SK-N-SH treated with all-trans-retinoic acid at 6 μM for 48 hours (cell line): ENCODE data around the gene RAB7B.

Experiments used
- ATAC-seq: fragments of 200-7000 bp; cut with Tn5 transposase; 3 replicates; pipeline ENCODE4 v1.9.1; 2020; ENCODE audit warnings: mild to moderate bottlenecking, moderate library complexity
- BACH2 ChIP-seq: fragments of 250-450 bp; sonication (Bioruptor Pico); IDR thresholded peaks from 2 replicates; pipeline ENCODE4 v1.9.0; 2021; ENCODE audit warnings: mild to moderate bottlenecking, borderline replicate concordance
- CREB5 ChIP-seq: fragments of 250-450 bp; sonication (Bioruptor Pico); IDR thresholded peaks from 2 replicates; pipeline ENCODE4 v1.5.1; 2020; ENCODE audit warnings: low read depth, mild to moderate bottlenecking, moderate library complexity
- CSDC2 ChIP-seq: fragments of 250-450 bp; sonication (Bioruptor Pico); IDR thresholded peaks from 2 replicates; pipeline ENCODE4 v1.5.0; 2020; ENCODE audit warnings: mild to moderate bottlenecking, moderate library complexity
- ESRRG ChIP-seq: fragments of 250-450 bp; sonication (Bioruptor Pico); IDR thresholded peaks from 2 replicates; pipeline ENCODE4 v1.6.1; 2021; ENCODE audit warnings: mild to moderate bottlenecking
- ISL1 ChIP-seq: fragments of 250-450 bp; sonication (Bioruptor Pico); IDR thresholded peaks from 2 replicates; pipeline ENCODE4 v2.1.2; 2022; ENCODE audit warnings: mild to moderate bottlenecking, moderate library complexity
- OSR1 ChIP-seq: fragments of 250-450 bp; sonication (Bioruptor Pico); IDR thresholded peaks from 2 replicates; pipeline ENCODE4 v1.8.0; 2022; ENCODE audit warnings: moderate library complexity, mild to moderate bottlenecking, inconsistent platforms
- PPARA ChIP-seq: fragments of 250-450 bp; sonication (Bioruptor Pico); IDR thresholded peaks from 2 replicates; pipeline ENCODE4 v1.5.0; 2020; ENCODE audit warnings: mild to moderate bottlenecking, borderline replicate concordance
- RARB ChIP-seq: fragments of 250-450 bp; sonication (Bioruptor Pico); IDR thresholded peaks from 2 replicates; pipeline ENCODE4 v1.8.0; 2021; ENCODE audit warnings: mild to moderate bottlenecking, moderate library complexity
- SNAI2 ChIP-seq: fragments of 250-450 bp; sonication (Bioruptor Pico); IDR thresholded peaks from 2 replicates; pipeline ENCODE4 v1.5.0; 2020; ENCODE audit warnings: mild to moderate bottlenecking, moderate library complexity
- TCF4 ChIP-seq: fragments of 250-450 bp; sonication (Bioruptor Pico); IDR thresholded peaks from 2 replicates; pipeline ENCODE4 v1.8.0; 2021; ENCODE audit warnings: mild to moderate bottlenecking, moderate library complexity, borderline replicate concordance
- ZC3H10 ChIP-seq: fragments of 250-450 bp; sonication (Bioruptor Pico); IDR thresholded peaks from 2 replicates; pipeline ENCODE4 v1.5.1; 2021; ENCODE audit warnings: mild to moderate bottlenecking, moderate library complexity
- ZFP3 ChIP-seq: fragments of 250-450 bp; sonication (Bioruptor Pico); IDR thresholded peaks from 2 replicates; pipeline ENCODE4 v1.5.0; 2020; ENCODE audit warnings: mild to moderate bottlenecking, moderate library complexity
- ZFP30 ChIP-seq: fragments of 450-650 bp; formaldehyde crosslinking; IDR thresholded peaks from 2 replicates; pipeline ENCODE4 v1.5.0; 2022; ENCODE audit warnings: mild to moderate bottlenecking, moderate library complexity
- ZNF565 ChIP-seq: fragments of 450-650 bp; formaldehyde crosslinking; conservative IDR thresholded peaks from 2 replicates; pipeline ENCODE4 v1.5.0; 2020; ENCODE audit warnings: low read depth, mild to moderate bottlenecking, moderate library complexity
- ZNF70 ChIP-seq: fragments of 450-650 bp; formaldehyde crosslinking; IDR thresholded peaks from 2 replicates; pipeline ENCODE4 v1.5.0; 2020; ENCODE audit warnings: mild to moderate bottlenecking, moderate library complexity
- ZNF8 ChIP-seq: fragments of 450-650 bp; formaldehyde crosslinking; IDR thresholded peaks from 2 replicates; pipeline ENCODE4 v1.5.0; 2020; ENCODE audit warnings: mild to moderate bottlenecking, moderate library complexity
- TF ChIP-seq, protein P1 (sequence below): fragments of 250-450 bp; sonication (Bioruptor Pico); IDR thresholded peaks from 2 replicates; pipeline ENCODE4 v1.5.0; 2020; ENCODE audit warnings: mild to moderate bottlenecking, moderate library complexity
- TF ChIP-seq, protein P2 (sequence below): fragments of 250-450 bp; sonication (Bioruptor Pico); IDR thresholded peaks from 2 replicates; pipeline ENCODE4 v1.8.0; 2021; ENCODE audit warnings: low read depth, mild to moderate bottlenecking, moderate library complexity, borderline replicate concordance
- TF ChIP-seq, protein P3 (sequence below): fragments of 250-450 bp; sonication (Bioruptor Pico); IDR thresholded peaks from 2 replicates; pipeline ENCODE4 v1.5.1; 2021; ENCODE audit warnings: mild to moderate bottlenecking, moderate library complexity
- TF ChIP-seq, protein P4 (sequence below): fragments of 250-450 bp; sonication (Bioruptor Pico); IDR thresholded peaks from 2 replicates; pipeline ENCODE4 v1.8.0; 2020; ENCODE audit warnings: mild to moderate bottlenecking, moderate library complexity, borderline replicate concordance

Gene RAB7B

GRCh38 chr1:205932776-205933175, 70.4 kb downstream of the RAB7B start (continued):
- TF ChIP-seq, protein P1, sequence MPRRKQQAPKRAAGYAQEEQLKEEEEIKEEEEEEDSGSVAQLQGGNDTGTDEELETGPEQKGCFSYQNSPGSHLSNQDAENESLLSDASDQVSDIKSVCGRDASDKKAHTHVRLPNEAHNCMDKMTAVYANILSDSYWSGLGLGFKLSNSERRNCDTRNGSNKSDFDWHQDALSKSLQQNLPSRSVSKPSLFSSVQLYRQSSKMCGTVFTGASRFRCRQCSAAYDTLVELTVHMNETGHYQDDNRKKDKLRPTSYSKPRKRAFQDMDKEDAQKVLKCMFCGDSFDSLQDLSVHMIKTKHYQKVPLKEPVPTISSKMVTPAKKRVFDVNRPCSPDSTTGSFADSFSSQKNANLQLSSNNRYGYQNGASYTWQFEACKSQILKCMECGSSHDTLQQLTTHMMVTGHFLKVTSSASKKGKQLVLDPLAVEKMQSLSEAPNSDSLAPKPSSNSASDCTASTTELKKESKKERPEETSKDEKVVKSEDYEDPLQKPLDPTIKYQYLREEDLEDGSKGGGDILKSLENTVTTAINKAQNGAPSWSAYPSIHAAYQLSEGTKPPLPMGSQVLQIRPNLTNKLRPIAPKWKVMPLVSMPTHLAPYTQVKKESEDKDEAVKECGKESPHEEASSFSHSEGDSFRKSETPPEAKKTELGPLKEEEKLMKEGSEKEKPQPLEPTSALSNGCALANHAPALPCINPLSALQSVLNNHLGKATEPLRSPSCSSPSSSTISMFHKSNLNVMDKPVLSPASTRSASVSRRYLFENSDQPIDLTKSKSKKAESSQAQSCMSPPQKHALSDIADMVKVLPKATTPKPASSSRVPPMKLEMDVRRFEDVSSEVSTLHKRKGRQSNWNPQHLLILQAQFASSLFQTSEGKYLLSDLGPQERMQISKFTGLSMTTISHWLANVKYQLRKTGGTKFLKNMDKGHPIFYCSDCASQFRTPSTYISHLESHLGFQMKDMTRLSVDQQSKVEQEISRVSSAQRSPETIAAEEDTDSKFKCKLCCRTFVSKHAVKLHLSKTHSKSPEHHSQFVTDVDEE (CRISPR knock-in tag) = no peak
- no peak for TF ChIP-seq ZFP30

DNA sequence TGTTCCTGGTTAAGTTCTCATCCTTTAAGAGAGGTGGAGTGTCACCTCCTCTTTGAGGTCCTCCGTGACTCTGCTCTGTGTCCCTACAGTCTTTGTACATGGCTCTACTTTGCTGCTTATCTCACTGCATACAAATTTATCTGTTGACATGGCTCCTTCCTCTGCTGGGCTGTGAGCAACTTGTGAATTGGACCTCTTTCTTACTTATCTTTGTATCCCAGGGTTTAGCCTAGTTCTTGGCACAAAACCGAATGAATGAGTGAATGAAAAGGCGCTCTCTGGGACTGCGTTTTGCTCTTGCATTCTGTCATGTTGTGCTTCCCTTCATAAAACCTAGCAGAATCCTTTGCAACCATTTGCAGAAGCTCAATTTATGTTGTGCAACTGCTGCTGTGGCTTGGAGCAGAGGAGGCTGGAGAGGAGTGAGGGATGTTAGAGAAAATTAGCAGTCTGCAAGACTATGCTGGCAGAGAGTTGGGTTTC, 72.4 kb downstream of the RAB7B start:
- no peak for TF ChIP-seq CREB5 (CRISPR knock-in tag)
- no peak for TF ChIP-seq ZFP30
- no peak for TF ChIP-seq ISL1 (CRISPR knock-in tag)
- TF ChIP-seq, protein P2, sequence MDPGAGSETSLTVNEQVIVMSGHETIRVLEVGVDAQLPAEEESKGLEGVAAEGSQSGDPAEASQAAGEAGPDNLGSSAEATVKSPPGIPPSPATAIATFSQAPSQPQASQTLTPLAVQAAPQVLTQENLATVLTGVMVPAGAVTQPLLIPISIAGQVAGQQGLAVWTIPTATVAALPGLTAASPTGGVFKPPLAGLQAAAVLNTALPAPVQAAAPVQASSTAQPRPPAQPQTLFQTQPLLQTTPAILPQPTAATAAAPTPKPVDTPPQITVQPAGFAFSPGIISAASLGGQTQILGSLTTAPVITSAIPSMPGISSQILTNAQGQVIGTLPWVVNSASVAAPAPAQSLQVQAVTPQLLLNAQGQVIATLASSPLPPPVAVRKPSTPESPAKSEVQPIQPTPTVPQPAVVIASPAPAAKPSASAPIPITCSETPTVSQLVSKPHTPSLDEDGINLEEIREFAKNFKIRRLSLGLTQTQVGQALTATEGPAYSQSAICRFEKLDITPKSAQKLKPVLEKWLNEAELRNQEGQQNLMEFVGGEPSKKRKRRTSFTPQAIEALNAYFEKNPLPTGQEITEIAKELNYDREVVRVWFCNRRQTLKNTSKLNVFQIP (CRISPR knock-in tag) = no peak
- TF ChIP-seq PPARA (CRISPR knock-in tag) = no peak
- TF ChIP-seq TCF4 (CRISPR knock-in tag) = no peak
- TF ChIP-seq OSR1 (CRISPR knock-in tag) = no peak
- TF ChIP-seq ESRRG (CRISPR knock-in tag) = no peak
- TF ChIP-seq ZNF565 = no peak
- no peak for TF ChIP-seq ZNF8 (CRISPR knock-in tag)
- no peak for TF ChIP-seq CSDC2
- TF ChIP-seq, protein P3, sequence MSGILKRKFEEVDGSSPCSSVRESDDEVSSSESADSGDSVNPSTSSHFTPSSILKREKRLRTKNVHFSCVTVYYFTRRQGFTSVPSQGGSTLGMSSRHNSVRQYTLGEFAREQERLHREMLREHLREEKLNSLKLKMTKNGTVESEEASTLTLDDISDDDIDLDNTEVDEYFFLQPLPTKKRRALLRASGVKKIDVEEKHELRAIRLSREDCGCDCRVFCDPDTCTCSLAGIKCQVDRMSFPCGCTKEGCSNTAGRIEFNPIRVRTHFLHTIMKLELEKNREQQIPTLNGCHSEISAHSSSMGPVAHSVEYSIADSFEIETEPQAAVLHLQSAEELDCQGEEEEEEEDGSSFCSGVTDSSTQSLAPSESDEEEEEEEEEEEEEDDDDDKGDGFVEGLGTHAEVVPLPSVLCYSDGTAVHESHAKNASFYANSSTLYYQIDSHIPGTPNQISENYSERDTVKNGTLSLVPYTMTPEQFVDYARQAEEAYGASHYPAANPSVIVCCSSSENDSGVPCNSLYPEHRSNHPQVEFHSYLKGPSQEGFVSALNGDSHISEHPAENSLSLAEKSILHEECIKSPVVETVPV = no peak
- no peak for TF ChIP-seq BACH2
- TF ChIP-seq, protein P1 (CRISPR knock-in tag) = no peak
- TF ChIP-seq ZC3H10 (CRISPR knock-in tag) = no peak
- TF ChIP-seq, protein P4, sequence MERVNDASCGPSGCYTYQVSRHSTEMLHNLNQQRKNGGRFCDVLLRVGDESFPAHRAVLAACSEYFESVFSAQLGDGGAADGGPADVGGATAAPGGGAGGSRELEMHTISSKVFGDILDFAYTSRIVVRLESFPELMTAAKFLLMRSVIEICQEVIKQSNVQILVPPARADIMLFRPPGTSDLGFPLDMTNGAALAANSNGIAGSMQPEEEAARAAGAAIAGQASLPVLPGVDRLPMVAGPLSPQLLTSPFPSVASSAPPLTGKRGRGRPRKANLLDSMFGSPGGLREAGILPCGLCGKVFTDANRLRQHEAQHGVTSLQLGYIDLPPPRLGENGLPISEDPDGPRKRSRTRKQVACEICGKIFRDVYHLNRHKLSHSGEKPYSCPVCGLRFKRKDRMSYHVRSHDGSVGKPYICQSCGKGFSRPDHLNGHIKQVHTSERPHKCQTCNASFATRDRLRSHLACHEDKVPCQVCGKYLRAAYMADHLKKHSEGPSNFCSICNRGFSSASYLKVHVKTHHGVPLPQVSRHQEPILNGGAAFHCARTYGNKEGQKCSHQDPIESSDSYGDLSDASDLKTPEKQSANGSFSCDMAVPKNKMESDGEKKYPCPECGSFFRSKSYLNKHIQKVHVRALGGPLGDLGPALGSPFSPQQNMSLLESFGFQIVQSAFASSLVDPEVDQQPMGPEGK (CRISPR knock-in tag) = no peak
- TF ChIP-seq ZFP3 (CRISPR knock-in tag) = no peak
- TF ChIP-seq SNAI2 = no peak
- TF ChIP-seq ZNF70 (CRISPR knock-in tag) = no peak
- TF ChIP-seq RARB (CRISPR knock-in tag) = no peak
- no peak for ATAC-seq
